GM23338 (cell line): ENCODE data around the gene PLEKHM2. TPM values are rescaled to one million over a fixed set of nuclear protein-coding genes. Genes with fewer than 3 reads are reported as not detected.

Source experiments
- ATAC-seq: fragments of 200-7000 bp; cut with Tn5 transposase; 3 replicates; pipeline ENCODE4 v1.9.1; 2020
- DNase-seq: peaks from one replicate; pipeline ENCODE4 v3.0.0-alpha.2; 2015; ENCODE audit warnings: low spot score
- H2AFZ ChIP-seq: fragments of 200-600 bp; sonication (generic); 2 replicates; pipeline ENCODE4 v1.8.0; 2016; ENCODE audit warnings: antibody characterized with exemption, mild to moderate bottlenecking, moderate library complexity
- H3F3A ChIP-seq: fragments of 200-600 bp; sonication (generic); replicated peaks from 2 replicates; pipeline ENCODE4 v1.8.0; 2017; ENCODE audit warnings: antibody characterized with exemption, mixed run types, low read depth
- H3K27ac ChIP-seq: fragments of 200-600 bp; sonication (generic); 2 replicates; pipeline ENCODE4 v1.6.1; 2016; ENCODE audit warnings: low read depth
- H3K27me3 ChIP-seq: fragments of 200-600 bp; sonication (generic); 2 replicates; pipeline ENCODE4 v1.8.0; 2016; ENCODE audit warnings: mild to moderate bottlenecking, mixed run types, moderate library complexity; ENCODE audit not compliant: insufficient read depth
- H3K36me3 ChIP-seq: fragments of 200-600 bp; sonication (generic); 2 replicates; pipeline ENCODE4 v1.8.0; 2016; ENCODE audit warnings: mild to moderate bottlenecking; ENCODE audit not compliant: insufficient read depth
- H3K4me1 ChIP-seq: fragments of 200-600 bp; sonication (generic); 2 replicates; pipeline ENCODE4 v1.8.0; 2016; ENCODE audit warnings: mild to moderate bottlenecking, moderate library complexity; ENCODE audit not compliant: insufficient read depth
- H3K4me2 ChIP-seq: fragments of 200-600 bp; sonication (generic); 2 replicates; pipeline ENCODE4 v1.7.1; 2017; ENCODE audit warnings: mixed run types
- H3K4me3 ChIP-seq: fragments of 200-600 bp; sonication (generic); 2 replicates; pipeline ENCODE4 v1.6.1; 2016; ENCODE audit warnings: mixed run types
- H3K79me2 ChIP-seq: fragments of 200-600 bp; sonication (generic); replicated peaks from 2 replicates; pipeline ENCODE4 v1.8.0; 2017; ENCODE audit warnings: mild to moderate bottlenecking; ENCODE audit not compliant: insufficient read depth
- H3K9me2 ChIP-seq: fragments of 200-600 bp; sonication (generic); 2 replicates; pipeline ENCODE4 v1.8.0; 2017; ENCODE audit not compliant: insufficient read depth
- H4K20me1 ChIP-seq: fragments of 200-600 bp; sonication (generic); replicated peaks from 2 replicates; pipeline ENCODE4 v1.8.0; 2017; ENCODE audit warnings: mild to moderate bottlenecking; ENCODE audit not compliant: insufficient read depth
- H3K27ac Mint-ChIP-seq: 2 replicates; pipeline ENCODE4 v1.8.0; 2020; ENCODE audit warnings: inconsistent platforms, mild to moderate bottlenecking, moderate library complexity, mixed read lengths
- H3K27me3 Mint-ChIP-seq: 3 replicates; pipeline ENCODE4 v1.8.0; 2022; ENCODE audit warnings: low read depth, mild to moderate bottlenecking, moderate library complexity, mixed read lengths, inconsistent platforms; ENCODE audit not compliant: insufficient read depth, poor library complexity
- H3K36me3 Mint-ChIP-seq: 3 replicates; pipeline ENCODE4 v1.8.0; 2021; ENCODE audit warnings: low read depth, mild to moderate bottlenecking, inconsistent platforms, moderate library complexity, mixed read lengths
- H3K4me1 Mint-ChIP-seq: 3 replicates; pipeline ENCODE4 v1.8.0; 2020; ENCODE audit warnings: mild to moderate bottlenecking, inconsistent platforms, mixed read lengths
- H3K4me3 Mint-ChIP-seq: 3 replicates; pipeline ENCODE4 v1.8.0; 2021; ENCODE audit warnings: moderate library complexity, mild to moderate bottlenecking, inconsistent platforms, mixed read lengths
- H3K9me3 Mint-ChIP-seq: 3 replicates; pipeline ENCODE4 v1.8.0; 2020; ENCODE audit warnings: moderate library complexity, mild to moderate bottlenecking, inconsistent platforms, mixed read lengths
- CREB1 ChIP-seq: fragments of 250-450 bp; sonication (Bioruptor Pico); IDR thresholded peaks from 2 replicates; pipeline ENCODE4 v1.5.0; 2020; ENCODE audit warnings: low read depth, mild to moderate bottlenecking, moderate library complexity
- EZH2phosphoT487 ChIP-seq: fragments of 200-600 bp; sonication (generic); IDR thresholded peaks from one replicate; pipeline ENCODE4 v1.8.1; 2018; ENCODE audit warnings: antibody characterized with exemption; ENCODE audit not compliant: unreplicated experiment
- POLR2AphosphoS5 ChIP-seq: IDR thresholded peaks from 2 replicates; pipeline ENCODE4 v1.6.1; 2016; ENCODE audit warnings: antibody characterized with exemption, low read depth
- ZNF114 ChIP-seq: fragments of 250-450 bp; sonication (Bioruptor Pico); IDR thresholded peaks from 2 replicates; pipeline ENCODE4 v1.5.0; 2020; ENCODE audit warnings: mild to moderate bottlenecking, moderate library complexity
- polyA plus RNA-seq: library from polyadenylated mRNA; unstranded; fragments of >200 nt; fragmentation: Nextera tagmentation; extraction: Ambion mirVana; gene quantifications from 2 replicates; pipeline ENCODE4 v1.2.1, GENCODE V29; 2016
- total RNA-seq: library from RNA; depleted of rRNA; stranded (reverse); fragments of >200 nt; shearing (Covaris generic); gene quantifications from 2 replicates; pipeline ENCODE4 v1.2.3, GENCODE V29; 2014
- TF ChIP-seq, protein P1 (sequence below): IDR thresholded peaks from one replicate; pipeline ENCODE4 v1.6.1; 2018; ENCODE audit warnings: antibody characterized with exemption; ENCODE audit not compliant: unreplicated experiment
- TF ChIP-seq, protein P2 (sequence below), 2 experiments: fragments of 200-600 bp in 1 of 2; sonication (generic) in 1 of 2; conservative IDR thresholded peaks; 2 replicates each; pipeline versions ENCODE4 v1.5.1 to v1.6.1; 2016 to 2017; ENCODE audit warnings: antibody characterized with exemption in 2 of 2, low read depth in 2 of 2, mild to moderate bottlenecking in 2 of 2, moderate library complexity in 1 of 2
- TF ChIP-seq, protein P3 (sequence below): IDR thresholded peaks from 2 replicates; pipeline ENCODE4 v1.6.1; 2016; ENCODE audit warnings: antibody characterized with exemption

The PLEKHM2 gene
- total and polyA plus RNA-seq, 2 experiments from 2014 or later: 11.2 to 40.0 TPM

DNA sequence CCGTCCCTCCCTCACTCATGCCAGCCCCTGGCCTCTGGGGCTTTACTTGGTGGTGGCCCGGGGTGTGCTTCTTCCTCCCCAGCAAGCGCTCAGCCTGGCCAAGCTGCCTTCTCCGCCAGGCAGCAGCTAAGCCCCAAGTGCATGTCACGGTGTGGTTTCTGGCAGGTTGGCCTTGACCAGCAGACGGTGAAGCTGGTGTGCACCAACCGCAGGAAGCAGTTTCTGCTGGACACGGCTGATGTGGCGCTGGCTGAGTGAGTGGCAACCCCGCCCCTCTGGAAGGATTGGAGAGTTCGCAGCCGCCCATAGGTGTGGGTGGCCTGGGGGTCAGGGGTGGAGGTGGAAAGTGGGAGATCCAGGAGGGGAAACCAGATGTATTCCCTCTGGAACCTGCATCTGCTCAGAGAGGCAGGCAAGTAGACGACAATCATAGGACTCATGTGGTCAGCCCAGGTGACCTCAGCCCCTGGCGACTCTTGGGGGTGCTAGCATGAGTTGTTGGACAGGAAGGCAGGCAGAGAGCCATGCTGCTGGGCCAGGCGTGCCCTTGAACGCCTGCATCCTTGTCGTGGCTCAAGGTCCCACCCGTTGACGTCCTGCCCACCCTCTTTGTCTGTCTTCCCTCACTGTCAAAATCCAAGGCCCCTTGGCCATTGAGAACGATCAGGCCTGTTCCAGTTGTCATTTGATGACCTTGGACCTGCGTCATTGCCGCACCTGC lies 45.0 kb downstream of the PLEKHM2 start (continued):
- TF ChIP-seq, protein P1, sequence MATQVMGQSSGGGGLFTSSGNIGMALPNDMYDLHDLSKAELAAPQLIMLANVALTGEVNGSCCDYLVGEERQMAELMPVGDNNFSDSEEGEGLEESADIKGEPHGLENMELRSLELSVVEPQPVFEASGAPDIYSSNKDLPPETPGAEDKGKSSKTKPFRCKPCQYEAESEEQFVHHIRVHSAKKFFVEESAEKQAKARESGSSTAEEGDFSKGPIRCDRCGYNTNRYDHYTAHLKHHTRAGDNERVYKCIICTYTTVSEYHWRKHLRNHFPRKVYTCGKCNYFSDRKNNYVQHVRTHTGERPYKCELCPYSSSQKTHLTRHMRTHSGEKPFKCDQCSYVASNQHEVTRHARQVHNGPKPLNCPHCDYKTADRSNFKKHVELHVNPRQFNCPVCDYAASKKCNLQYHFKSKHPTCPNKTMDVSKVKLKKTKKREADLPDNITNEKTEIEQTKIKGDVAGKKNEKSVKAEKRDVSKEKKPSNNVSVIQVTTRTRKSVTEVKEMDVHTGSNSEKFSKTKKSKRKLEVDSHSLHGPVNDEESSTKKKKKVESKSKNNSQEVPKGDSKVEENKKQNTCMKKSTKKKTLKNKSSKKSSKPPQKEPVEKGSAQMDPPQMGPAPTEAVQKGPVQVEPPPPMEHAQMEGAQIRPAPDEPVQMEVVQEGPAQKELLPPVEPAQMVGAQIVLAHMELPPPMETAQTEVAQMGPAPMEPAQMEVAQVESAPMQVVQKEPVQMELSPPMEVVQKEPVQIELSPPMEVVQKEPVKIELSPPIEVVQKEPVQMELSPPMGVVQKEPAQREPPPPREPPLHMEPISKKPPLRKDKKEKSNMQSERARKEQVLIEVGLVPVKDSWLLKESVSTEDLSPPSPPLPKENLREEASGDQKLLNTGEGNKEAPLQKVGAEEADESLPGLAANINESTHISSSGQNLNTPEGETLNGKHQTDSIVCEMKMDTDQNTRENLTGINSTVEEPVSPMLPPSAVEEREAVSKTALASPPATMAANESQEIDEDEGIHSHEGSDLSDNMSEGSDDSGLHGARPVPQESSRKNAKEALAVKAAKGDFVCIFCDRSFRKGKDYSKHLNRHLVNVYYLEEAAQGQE: no peak
- TF ChIP-seq ZNF114 (CRISPR knock-in tag) (no peak), POLR2AphosphoS5 (no peak), CREB1 (CRISPR knock-in tag) (no peak)
- TF ChIP-seq, protein P2, sequence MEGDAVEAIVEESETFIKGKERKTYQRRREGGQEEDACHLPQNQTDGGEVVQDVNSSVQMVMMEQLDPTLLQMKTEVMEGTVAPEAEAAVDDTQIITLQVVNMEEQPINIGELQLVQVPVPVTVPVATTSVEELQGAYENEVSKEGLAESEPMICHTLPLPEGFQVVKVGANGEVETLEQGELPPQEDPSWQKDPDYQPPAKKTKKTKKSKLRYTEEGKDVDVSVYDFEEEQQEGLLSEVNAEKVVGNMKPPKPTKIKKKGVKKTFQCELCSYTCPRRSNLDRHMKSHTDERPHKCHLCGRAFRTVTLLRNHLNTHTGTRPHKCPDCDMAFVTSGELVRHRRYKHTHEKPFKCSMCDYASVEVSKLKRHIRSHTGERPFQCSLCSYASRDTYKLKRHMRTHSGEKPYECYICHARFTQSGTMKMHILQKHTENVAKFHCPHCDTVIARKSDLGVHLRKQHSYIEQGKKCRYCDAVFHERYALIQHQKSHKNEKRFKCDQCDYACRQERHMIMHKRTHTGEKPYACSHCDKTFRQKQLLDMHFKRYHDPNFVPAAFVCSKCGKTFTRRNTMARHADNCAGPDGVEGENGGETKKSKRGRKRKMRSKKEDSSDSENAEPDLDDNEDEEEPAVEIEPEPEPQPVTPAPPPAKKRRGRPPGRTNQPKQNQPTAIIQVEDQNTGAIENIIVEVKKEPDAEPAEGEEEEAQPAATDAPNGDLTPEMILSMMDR (conservative IDR thresholded peaks at IDR 0.05; ENCODE audit: low read depth in 2 of 2): no peak

DNA sequence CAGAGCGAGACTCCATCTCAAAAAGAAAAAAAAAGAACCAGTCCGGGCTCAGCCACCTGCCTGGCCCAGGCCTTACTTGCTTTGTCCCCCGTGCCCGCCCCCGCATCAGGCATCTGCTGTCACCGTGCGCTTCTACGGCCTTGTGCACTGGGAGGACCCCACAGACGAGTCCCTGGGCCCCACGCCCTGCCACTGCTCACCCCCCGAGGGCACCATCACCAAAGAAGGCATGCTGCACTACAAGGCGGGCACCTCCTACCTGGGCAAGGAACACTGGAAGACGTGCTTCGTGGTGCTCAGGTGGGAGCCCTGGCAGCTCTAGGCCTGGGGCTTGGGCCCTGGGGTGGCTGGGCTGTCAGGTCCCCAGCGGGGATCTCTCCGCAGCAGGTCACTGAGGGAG lies 46.3 kb downstream of the PLEKHM2 start:
- H3K4me1 Mint-ChIP-seq: no peaks in the 10 kb centered on the region
- no peak for DNase-seq

DNA sequence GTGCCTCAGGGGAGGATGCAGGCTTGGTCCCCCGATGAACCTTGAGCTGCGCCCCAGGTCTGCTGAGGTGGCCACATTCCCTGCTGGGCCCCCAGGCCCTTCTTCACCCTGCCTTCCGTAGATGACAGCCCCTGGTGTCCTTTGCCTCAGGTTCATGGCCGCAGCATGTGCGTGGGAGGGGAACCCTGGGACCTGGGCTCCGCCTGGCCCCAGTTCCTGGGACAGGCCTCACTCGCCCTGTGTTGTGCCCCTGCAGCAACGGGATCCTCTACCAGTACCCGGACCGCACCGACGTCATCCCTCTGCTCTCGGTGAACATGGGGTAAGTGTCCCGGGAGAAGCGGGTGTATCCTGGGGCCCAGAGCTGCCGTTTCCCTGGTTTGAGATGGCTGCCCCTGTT lies 46.8 kb downstream of the PLEKHM2 start:
- Histone ChIP-seq H3K4me3 (no peak overlapping the region), H3K79me2 (no peaks in the 10 kb centered on the region), H3K4me2 (no peak overlapping the region), H3K27me3 (no peaks in the 10 kb centered on the region), H3K9me2 (no peaks in the 10 kb centered on the region), H3K27ac (no peak overlapping the region), H3K4me1 (no peaks in the 10 kb centered on the region), H3F3A (no peaks in the 10 kb centered on the region), H3K36me3 (no peaks in the 10 kb centered on the region), H4K20me1 (no peaks in the 10 kb centered on the region), H2AFZ (no peak overlapping the region)
- H3K27ac Mint-ChIP-seq: no peak overlapping the region
- no peak for DNase-seq
- H3K27me3 Mint-ChIP-seq: peaks cover 10% of the 10 kb centered on the region
- no peak overlapping the region for H3K4me3 Mint-ChIP-seq
- ATAC-seq: no peak
- H3K9me3 Mint-ChIP-seq: no peaks in the 10 kb centered on the region
- no peaks in the 10 kb centered on the region for H3K4me1 Mint-ChIP-seq
- H3K36me3 Mint-ChIP-seq: peaks cover 36% of the 10 kb centered on the region
- TF ChIP-seq, protein P3, sequence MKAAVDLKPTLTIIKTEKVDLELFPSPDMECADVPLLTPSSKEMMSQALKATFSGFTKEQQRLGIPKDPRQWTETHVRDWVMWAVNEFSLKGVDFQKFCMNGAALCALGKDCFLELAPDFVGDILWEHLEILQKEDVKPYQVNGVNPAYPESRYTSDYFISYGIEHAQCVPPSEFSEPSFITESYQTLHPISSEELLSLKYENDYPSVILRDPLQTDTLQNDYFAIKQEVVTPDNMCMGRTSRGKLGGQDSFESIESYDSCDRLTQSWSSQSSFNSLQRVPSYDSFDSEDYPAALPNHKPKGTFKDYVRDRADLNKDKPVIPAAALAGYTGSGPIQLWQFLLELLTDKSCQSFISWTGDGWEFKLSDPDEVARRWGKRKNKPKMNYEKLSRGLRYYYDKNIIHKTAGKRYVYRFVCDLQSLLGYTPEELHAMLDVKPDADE: no peak

More for the DNA sequence above, 46.3 kb downstream of the PLEKHM2 start:
- Histone ChIP-seq H3K4me1 (no peaks in the 10 kb centered on the region), H3K27ac (no peak overlapping the region), H3K36me3 (no peaks in the 10 kb centered on the region), H3K4me2 (no peak overlapping the region), H3K79me2 (no peaks in the 10 kb centered on the region), H3K27me3 (no peaks in the 10 kb centered on the region), H2AFZ (no peak overlapping the region), H3K9me2 (no peaks in the 10 kb centered on the region), H3F3A (no peaks in the 10 kb centered on the region), H4K20me1 (no peaks in the 10 kb centered on the region), H3K4me3 (no peak overlapping the region)
- H3K4me3 Mint-ChIP-seq: no peak overlapping the region
- no peak for TF ChIP-seq EZH2phosphoT487
- no peak for TF ChIP-seq ZNF114 (CRISPR knock-in tag)
- no peak for ATAC-seq
- H3K9me3 Mint-ChIP-seq: no peaks in the 10 kb centered on the region
- H3K27me3 Mint-ChIP-seq: peaks cover 12% of the 10 kb centered on the region
- no peak overlapping the region for H3K27ac Mint-ChIP-seq
- peaks cover 37% of the 10 kb centered on the region for H3K36me3 Mint-ChIP-seq
